Osteoblast (primary cell): Measurements from ENCODE around the gene STAT4. TPM values are rescaled to one million over a fixed set of nuclear protein-coding genes. Genes with fewer than 3 reads are reported as not detected.

Experiments used
- DNase-seq: peaks from one replicate; pipeline ENCODE4 v3.0.0; 2011; ENCODE audit warnings: low spot score, mixed read lengths; ENCODE audit not compliant: insufficient read length; ENCODE audit errors: missing footprints
- H2AFZ ChIP-seq: 2 replicates; pipeline ENCODE4 v1.6.0; 2011; ENCODE audit warnings: mild to moderate bottlenecking, low read length
- H3K27ac ChIP-seq: 2 replicates; pipeline ENCODE4 v1.5.1; 2011; ENCODE audit warnings: mild to moderate bottlenecking, low read depth, low read length, moderate library complexity
- H3K27me3 ChIP-seq: 2 replicates; pipeline ENCODE4 v1.6.0; 2012; ENCODE audit warnings: mild to moderate bottlenecking, control low read depth, inconsistent platforms, low read length, moderate library complexity; ENCODE audit not compliant: insufficient read depth
- H3K36me3 ChIP-seq: 2 replicates; pipeline ENCODE4 v1.5.1; 2011; ENCODE audit warnings: mild to moderate bottlenecking, low read length, control low read depth, moderate library complexity; ENCODE audit not compliant: insufficient read depth
- H3K4me1 ChIP-seq: 2 replicates; pipeline ENCODE4 v1.5.1; 2011; ENCODE audit warnings: mild to moderate bottlenecking, low read length, control low read depth, moderate library complexity; ENCODE audit not compliant: insufficient read depth
- H3K4me2 ChIP-seq: 2 replicates; pipeline ENCODE4 v1.6.0; 2011; ENCODE audit warnings: mild to moderate bottlenecking, low read length; ENCODE audit not compliant: insufficient read depth
- H3K4me3 ChIP-seq: fragments of 200-600 bp; sonication (generic); 3 replicates; pipeline ENCODE4 v1.5.1; 2012; ENCODE audit warnings: mild to moderate bottlenecking, low read length, inconsistent platforms; ENCODE audit not compliant: insufficient read depth
- H3K79me2 ChIP-seq: 2 replicates; pipeline ENCODE4 v1.6.0; 2012; ENCODE audit warnings: mild to moderate bottlenecking, low read length, control low read depth, inconsistent platforms; ENCODE audit not compliant: insufficient read depth
- H3K9me3 ChIP-seq: 2 replicates; pipeline ENCODE4 v1.5.1; 2011; ENCODE audit warnings: low read depth, low read length, control low read depth
- H4K20me1 ChIP-seq: 2 replicates; pipeline ENCODE4 v1.6.0; 2012; ENCODE audit warnings: mild to moderate bottlenecking, low read length, control low read depth; ENCODE audit not compliant: insufficient read depth
- CTCF ChIP-seq: IDR thresholded peaks from 2 replicates; pipeline ENCODE4 v1.5.1; 2011; ENCODE audit warnings: mild to moderate bottlenecking, low read depth, low read length, moderate library complexity; ENCODE audit errors: extremely low read depth
- total RNA-seq: library from RNA; depleted of rRNA; stranded (reverse); fragments of >200 nt; gene quantifications from 2 replicates; pipeline ENCODE4 v1.2.3, GENCODE V29; 2012

Gene STAT4
- total RNA-seq, 1 donor = 16.6 TPM

- H3K36me3 ChIP-seq = no peaks in the 10 kb centered on the region
- H2AFZ ChIP-seq = no peak overlapping the region
- no peaks in the 10 kb centered on the region for H3K9me3 ChIP-seq
- no peaks in the 10 kb centered on the region for H3K27me3 ChIP-seq
- H3K4me3 ChIP-seq = no peak overlapping the region
- H3K4me2 ChIP-seq = no peak overlapping the region
- TF ChIP-seq CTCF = no peak
- DNase-seq = no peak
- H3K27ac ChIP-seq = no peak overlapping the region
- H4K20me1 ChIP-seq = no peaks in the 10 kb centered on the region
- peaks cover 49% of the 10 kb centered on the region for H3K4me1 ChIP-seq
- no peaks in the 10 kb centered on the region for H3K79me2 ChIP-seq
Measured at GRCh38 chr2:191174442-191174841, 23.6 kb upstream of the STAT4 start.

- Histone ChIP-seq H4K20me1 (no peaks in the 10 kb centered on the region), H3K36me3 (no peaks in the 10 kb centered on the region), H3K4me3 (no peak overlapping the region), H3K9me3 (no peaks in the 10 kb centered on the region), H3K4me1 (peaks cover 55% of the 10 kb centered on the region), H3K27ac (peak overlapping the region; percentile 80), H2AFZ (no peak overlapping the region), H3K4me2 (no peak overlapping the region), H3K27me3 (no peaks in the 10 kb centered on the region), H3K79me2 (no peaks in the 10 kb centered on the region)
- TF ChIP-seq CTCF = no peak
- no peak for DNase-seq
Measured at GRCh38 chr2:191173206-191173605, 22.4 kb upstream of the STAT4 start.

GRCh38 chr2:191171708-191172355 is 21.0 kb upstream of the STAT4 start:
- Histone ChIP-seq H3K9me3 (no peaks in the 10 kb centered on the region), H3K4me1 (peaks cover 64% of the 10 kb centered on the region), H3K4me2 (peak overlapping the region; percentile 61), H3K79me2 (no peaks in the 10 kb centered on the region), H3K4me3 (peak overlapping the region; percentile 2), H3K27ac (peak overlapping the region; percentile 81), H4K20me1 (no peaks in the 10 kb centered on the region), H3K27me3 (no peaks in the 10 kb centered on the region), H2AFZ (no peak overlapping the region), H3K36me3 (no peaks in the 10 kb centered on the region)
- TF ChIP-seq CTCF = no peak
- peak; percentile 53 for DNase-seq

GRCh38 chr2:191171286-191171685 is 20.5 kb upstream of the STAT4 start:
- H3K4me3 ChIP-seq = peak overlapping the region; percentile 2
- no peak for DNase-seq

More at GRCh38 chr2:191171286-191171685, 20.5 kb upstream of the STAT4 start:
- Histone ChIP-seq H3K4me2 (peak overlapping the region; percentile 33), H2AFZ (no peak overlapping the region), H3K9me3 (no peaks in the 10 kb centered on the region), H3K36me3 (no peaks in the 10 kb centered on the region), H3K27ac (peak overlapping the region; percentile 81), H3K79me2 (no peaks in the 10 kb centered on the region), H3K4me1 (peaks cover 69% of the 10 kb centered on the region), H3K27me3 (no peaks in the 10 kb centered on the region), H4K20me1 (no peaks in the 10 kb centered on the region)
- TF ChIP-seq CTCF = no peak
